ENCODE results near the gene OAF.
"Not testable (repeated sequence)": the region's sequence is repeated elsewhere in the genome, so short reads cannot be mapped to it uniquely, and the experiment has no call there.

The OAF gene

GRCh38 chr11:120244476-120245365, 33.9 kb downstream of the OAF start:
- no peak for DNase-seq

GRCh38 chr11:120245434-120245833, 34.6 kb downstream of the OAF start:
- no peak for DNase-seq

GRCh38 chr11:120248551-120249278, 37.9 kb downstream of the OAF start:
- no peak for DNase-seq

GRCh38 chr11:120249279-120250262, 38.7 kb downstream of the OAF start:
- DNase-seq, result no peak

GRCh38 chr11:120253377-120253776, 42.5 kb downstream of the OAF start:
- DNase-seq, result not testable (repeated sequence)

GRCh38 chr11:120254788-120255518, 44.1 kb downstream of the OAF start:
- no peak for DNase-seq

GRCh38 chr11:120255519-120255866, 44.7 kb downstream of the OAF start:
- DNase-seq, result no peak

GRCh38 chr11:120256178-120256577, 45.3 kb downstream of the OAF start:
- no peak for DNase-seq

GRCh38 chr11:120256779-120257178, 45.9 kb downstream of the OAF start:
- no peak for DNase-seq

- no peak for DNase-seq
Measured at GRCh38 chr11:120257346-120257745, 46.5 kb downstream of the OAF start.

GRCh38 chr11:120258661-120259060, 47.8 kb downstream of the OAF start:
- no peak for DNase-seq

GRCh38 chr11:120259241-120259640, 48.4 kb downstream of the OAF start:
- DNase-seq, result no peak

- no peak for DNase-seq
Measured at GRCh38 chr11:120259988-120260565, 49.2 kb downstream of the OAF start.

GRCh38 chr11:120260616-120261015, 49.8 kb downstream of the OAF start:
- no peak for DNase-seq

GRCh38 chr11:120261321-120261720, 50.5 kb downstream of the OAF start:
- DNase-seq, result no peak

GRCh38 chr11:120261931-120262330, 51.1 kb downstream of the OAF start:
- DNase-seq, result no peak

- DNase-seq, result no peak
Measured at GRCh38 chr11:120267319-120267718, 56.5 kb downstream of the OAF start.

- no peak for DNase-seq
Measured at GRCh38 chr11:120268686-120269085, 57.9 kb downstream of the OAF start.

- DNase-seq, result no peak
Measured at GRCh38 chr11:120270386-120270785, 59.6 kb downstream of the OAF start.

- no peak for DNase-seq
Measured at GRCh38 chr11:120271672-120272071, 60.8 kb downstream of the OAF start.

GRCh38 chr11:120272303-120272702, 61.5 kb downstream of the OAF start:
- DNase-seq, result no peak

- no peak for DNase-seq
Measured at GRCh38 chr11:120273432-120273831, 62.6 kb downstream of the OAF start.
